Activated T-cell treated with anti-CD3 and anti-CD28 coated beads, Interleukin-2, amount 50 U/mL, for 1 hour (primary cell): Measurements from ENCODE around the gene CHRM5.
"Not testable (repeated sequence)": the region's sequence is repeated elsewhere in the genome, so short reads cannot be mapped to it uniquely, and the experiment has no call there.

Experiments used
- DNase-seq: peaks from one replicate; pipeline ENCODE4 v3.0.0-alpha.2; 2020

CHRM5 gene

GRCh38 chr15:33988384-33988783 lies 20.1 kb downstream of the CHRM5 start:
- no peak for DNase-seq

DNA sequence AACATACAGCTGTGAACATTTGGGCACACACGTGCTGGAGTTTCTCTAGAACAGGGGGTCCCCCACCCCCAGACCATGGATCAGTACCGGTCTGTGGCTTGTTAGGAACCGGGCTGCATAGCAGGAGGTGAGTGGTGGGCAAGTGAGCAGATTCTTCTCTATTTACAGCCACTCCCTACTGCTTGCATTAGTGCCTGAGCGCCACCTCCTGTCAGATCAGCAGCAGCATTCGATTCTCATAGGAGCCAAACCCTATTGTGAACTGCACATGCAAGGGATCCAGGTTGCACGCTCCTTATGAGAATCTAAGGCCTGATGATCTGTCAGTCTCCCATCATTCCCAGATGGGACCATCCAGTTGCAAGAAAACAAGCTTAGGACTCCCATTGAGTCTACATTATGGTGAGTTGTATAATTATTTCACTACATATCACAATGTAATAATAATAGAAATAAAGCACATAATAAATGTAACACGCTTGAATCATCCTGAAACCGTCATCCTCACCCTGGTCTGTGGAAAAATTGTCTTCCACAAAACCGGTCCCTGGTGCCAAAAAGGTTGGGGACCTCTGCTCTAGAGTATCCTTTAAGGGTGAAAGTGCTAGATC lies 25.8 kb downstream of the CHRM5 start:
- DNase-seq, result no peak

DNA sequence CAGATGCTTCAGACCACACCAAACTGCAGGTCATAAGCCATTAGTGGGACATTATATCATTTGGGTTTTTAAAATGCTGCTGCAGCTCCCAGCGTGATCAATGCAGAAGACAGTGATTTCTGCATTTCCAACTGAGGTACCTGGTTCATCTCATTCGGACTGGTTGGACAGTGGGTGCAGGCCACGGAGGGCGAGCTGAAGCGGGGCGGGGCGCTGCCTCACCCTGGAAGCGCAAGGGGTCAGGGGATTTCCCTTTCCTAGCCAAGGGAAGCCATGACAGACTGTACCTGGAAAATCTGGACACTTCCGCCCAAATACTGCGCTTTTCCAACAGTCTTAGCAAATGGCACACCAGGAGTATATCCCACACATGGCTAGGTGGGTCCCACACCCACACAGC lies 27.4 kb downstream of the CHRM5 start:
- DNase-seq, result not testable (repeated sequence)

- DNase-seq, result no peak
Observed at GRCh38 chr15:34001536-34001935, 33.2 kb downstream of the CHRM5 start.

GRCh38 chr15:34006381-34006780 lies 38.1 kb downstream of the CHRM5 start:
- DNase-seq, result no peak

- DNase-seq, result no peak
Observed at GRCh38 chr15:34009656-34010055, 41.4 kb downstream of the CHRM5 start.

GRCh38 chr15:34010921-34011320 lies 42.6 kb downstream of the CHRM5 start:
- DNase-seq, result no peak

DNA sequence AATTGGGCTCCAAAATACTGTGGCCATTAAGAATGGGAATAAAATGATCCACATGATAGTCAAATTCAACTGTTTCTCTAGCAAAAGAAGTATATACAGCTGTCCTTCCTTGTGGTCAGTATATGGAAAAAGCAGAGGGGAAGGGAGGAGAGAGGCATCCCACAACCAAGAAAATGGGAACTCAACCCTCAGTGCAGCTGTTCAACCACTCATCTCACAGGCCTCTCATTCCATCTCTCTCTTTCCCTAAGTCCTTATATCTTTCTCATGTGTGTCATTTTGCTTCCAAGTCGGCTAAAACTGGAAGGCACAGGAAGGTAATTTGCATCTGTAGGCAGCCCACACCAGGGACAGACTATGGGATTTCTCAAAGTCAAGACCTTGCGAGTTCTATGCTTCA lies 43.2 kb downstream of the CHRM5 start:
- DNase-seq, result no peak

DNA sequence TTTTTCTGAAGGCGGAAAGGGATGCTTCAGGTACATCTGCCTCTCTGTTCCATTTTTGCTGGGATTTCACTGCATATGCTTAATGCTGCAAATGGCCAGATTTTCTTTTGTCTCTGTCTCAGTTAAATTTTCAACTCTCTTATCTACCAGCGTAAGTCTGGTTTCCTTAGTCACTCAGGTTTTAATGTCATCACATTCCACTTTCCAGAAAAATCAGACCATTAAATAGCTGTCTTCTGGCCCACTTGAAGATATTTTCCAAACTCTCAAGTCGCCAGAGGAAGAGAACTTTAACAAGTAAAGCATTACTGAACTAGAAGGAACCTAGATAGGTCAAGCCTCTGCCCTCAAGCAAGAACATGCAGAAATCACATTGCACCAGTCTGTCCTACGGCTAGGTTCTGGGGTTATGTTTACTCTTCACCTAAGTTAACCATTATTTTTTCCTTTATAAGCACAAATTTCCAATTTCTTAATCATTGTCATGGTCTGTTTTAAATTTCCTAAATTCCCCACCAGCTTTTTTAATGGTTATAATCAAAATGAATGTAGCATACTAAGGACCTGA lies 44.2 kb downstream of the CHRM5 start:
- no peak for DNase-seq

GRCh38 chr15:34013746-34014145 lies 45.4 kb downstream of the CHRM5 start:
- DNase-seq, result no peak

GRCh38 chr15:34014556-34014955 lies 46.3 kb downstream of the CHRM5 start:
- no peak for DNase-seq

- peak; percentile 21 for DNase-seq
Observed at GRCh38 chr15:34018021-34018645, 49.8 kb downstream of the CHRM5 start.

DNA sequence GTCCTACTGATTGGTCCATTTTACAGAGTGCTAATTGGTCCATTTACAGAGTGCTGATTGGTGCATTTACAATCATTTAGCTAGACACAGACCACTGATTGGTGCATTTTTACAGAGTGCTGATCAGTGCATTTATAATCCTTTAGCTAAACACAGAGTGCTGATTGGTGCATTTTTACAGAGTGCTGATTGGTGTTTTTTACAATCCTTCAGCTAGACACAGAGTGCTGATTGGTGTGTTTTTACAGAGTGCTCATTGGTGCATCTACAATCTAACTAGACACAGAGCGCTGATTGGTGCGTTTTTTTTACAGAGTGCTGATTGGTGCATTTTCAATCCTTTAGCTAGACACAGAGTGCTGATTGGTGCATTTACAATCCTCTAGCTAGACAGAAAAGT lies 50.4 kb downstream of the CHRM5 start:
- DNase-seq, result not testable (repeated sequence)

DNA sequence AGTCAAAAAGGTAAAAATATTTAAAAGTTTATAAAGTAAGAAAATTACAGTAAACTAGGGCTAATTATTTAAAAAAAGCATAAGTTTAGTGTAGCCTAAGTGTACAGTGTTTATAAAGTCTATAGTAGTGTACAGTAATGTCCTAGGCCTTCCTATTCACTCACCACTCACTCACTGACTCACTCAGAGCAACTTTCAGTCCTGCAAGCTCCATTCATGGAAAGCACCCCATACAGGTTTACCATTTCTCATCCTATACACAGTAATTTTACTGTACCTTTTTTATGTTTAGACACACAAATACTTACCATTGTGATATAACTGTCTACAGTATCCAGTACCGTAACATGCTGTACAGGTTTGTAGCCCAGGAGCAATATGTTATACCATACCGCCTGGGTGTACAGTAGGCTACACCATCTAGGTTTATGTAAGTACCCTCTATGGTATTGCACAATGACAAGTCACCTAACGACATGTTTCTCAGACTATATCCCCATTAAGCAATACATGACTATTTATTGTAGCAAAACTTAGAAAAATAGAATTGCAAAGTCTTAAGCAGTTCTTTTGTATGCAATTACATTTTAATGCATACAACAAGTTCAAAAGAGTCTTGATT lies 51.2 kb downstream of the CHRM5 start:
- DNase-seq, result no peak

DNA sequence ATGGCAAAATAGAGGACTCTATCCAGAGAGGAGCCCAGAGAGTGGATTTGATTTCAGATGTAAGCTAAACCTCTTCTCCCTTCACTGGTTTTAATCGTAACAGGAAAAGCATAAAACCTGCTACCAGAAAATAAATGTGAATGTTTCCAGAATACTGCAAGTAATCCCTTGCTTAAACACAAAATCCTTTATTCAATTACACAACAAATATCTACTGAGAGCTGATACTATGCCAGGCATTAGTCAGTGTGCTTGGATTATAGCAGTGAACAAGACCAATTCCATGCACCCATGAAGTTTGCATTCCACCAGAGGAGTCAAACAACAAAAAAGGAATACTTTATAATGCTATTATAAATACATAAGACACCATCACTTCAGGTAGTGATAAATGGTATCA lies 55.6 kb downstream of the CHRM5 start:
- no peak for DNase-seq

- DNase-seq, result no peak
Observed at GRCh38 chr15:34025252-34025651, 57.0 kb downstream of the CHRM5 start.

DNA sequence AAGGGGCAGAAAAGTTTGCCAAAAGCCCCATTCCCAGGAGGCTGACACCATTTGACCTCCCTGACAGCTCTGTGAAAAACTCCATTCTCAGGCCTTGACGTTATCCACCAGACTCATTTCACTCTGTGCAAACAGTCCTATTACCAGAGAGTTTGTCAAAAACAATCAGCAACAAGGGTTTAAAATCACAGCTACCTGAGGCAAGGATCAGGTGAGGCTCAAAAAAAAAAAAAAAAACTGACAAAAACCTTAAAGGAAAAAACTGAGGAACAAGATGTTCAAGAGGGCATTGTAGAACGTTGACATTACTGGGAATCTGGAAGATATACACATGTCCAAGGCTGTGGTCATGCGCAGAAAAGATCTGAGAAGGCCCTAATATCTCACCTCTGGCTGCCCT lies 59.3 kb downstream of the CHRM5 start:
- no peak for DNase-seq

DNA sequence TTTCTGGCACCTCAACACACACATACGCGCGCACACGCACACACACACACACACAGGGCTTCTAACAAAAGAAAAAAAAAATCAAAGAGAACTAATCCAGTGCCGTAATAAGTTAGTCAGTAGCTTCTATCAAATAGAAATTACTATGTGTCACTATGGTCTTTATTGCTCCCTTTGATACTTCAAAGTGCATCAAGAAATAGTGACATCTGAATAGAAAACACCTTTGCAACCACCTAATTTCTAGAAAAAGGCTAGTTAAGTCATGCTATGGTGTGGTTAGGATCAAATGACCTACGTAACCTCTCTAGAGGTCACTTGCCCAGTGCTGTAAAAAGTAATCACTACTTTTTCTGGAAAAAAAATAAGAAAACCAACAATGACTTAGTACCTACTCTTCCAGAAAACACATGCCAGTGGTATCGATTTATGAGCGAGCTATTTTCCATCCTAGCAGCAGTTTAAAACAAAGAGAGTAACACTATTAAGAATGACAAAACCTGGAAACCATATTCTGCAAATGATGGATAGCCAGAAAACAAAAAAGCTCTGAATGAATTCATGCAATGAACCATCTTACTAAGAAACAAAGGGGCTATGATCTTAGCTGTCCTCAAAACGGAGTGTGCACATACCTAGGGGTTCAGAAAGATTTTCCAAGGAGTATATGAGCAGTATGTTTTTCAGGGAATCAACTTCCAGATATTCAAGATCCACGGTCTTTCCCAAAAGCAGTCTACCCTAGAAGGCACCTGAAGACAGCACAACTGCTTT lies 63.9 kb downstream of the CHRM5 start:
- no peak for DNase-seq

- DNase-seq, result peak; percentile 83
Observed at GRCh38 chr15:34038023-34038870, 70.0 kb downstream of the CHRM5 start.

DNA sequence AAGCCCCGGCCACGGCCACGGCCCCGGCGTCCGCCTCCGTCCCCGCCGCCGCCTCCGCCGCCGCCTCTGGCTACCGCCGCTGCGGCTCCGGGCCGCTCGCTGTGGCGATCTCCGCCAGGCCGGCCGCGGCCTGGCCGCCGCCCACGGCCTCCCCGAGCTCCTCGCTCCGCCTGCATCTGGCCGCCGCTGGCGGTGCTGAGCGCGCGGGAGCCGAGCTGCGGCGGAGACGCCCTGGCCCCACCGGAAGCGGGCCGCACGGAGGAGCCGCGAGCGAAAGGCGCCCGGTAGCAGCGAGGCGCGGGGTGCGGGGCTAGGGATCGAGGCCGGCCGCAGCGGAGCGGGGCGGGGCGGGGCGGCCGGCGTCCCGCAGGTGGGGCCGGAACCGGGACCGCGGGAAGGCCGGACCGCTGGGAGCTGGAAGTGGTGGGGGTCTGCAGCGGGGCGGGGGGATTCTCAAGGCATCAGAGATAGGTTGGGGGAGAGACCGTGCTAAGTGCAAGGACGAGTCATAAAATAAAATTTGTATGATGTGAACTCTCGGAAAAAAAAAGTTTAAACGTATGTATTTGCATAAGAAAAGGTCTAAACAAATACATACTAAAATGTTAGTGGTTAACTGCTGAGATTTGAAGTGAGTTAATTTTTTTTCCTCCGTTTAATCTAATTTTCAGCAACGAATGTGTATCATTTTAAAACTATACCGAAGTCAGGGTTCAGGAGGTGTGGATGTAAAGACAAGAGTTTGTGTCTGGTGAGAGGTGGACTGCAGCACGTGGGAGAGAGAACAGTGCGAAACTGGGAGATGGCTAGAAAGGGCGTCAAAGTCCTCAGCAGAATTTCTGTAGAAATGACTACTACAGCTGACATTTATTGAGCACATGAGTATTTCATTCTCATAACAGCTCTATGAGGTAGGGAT lies 70.8 kb downstream of the CHRM5 start, which contains the start of gene AVEN:
TSS of gene AVEN (minus strand) at position 334 of the 919 bp plus-strand sequence. CDS start at position 176, 158 bp downstream.
- peak; percentile 70 for DNase-seq

- DNase-seq, result no peak
Observed at GRCh38 chr15:34039790-34040113, 71.5 kb downstream of the CHRM5 start.
